GM18861 (cell line): ENCODE data around the gene MUC2.

Experiments used
- ATAC-seq: cut with Tn5 transposase; IDR thresholded peaks from one replicate; pipeline ENCODE4 v1.9.1; 2021; ENCODE audit not compliant: unreplicated experiment

The MUC2 gene

DNA sequence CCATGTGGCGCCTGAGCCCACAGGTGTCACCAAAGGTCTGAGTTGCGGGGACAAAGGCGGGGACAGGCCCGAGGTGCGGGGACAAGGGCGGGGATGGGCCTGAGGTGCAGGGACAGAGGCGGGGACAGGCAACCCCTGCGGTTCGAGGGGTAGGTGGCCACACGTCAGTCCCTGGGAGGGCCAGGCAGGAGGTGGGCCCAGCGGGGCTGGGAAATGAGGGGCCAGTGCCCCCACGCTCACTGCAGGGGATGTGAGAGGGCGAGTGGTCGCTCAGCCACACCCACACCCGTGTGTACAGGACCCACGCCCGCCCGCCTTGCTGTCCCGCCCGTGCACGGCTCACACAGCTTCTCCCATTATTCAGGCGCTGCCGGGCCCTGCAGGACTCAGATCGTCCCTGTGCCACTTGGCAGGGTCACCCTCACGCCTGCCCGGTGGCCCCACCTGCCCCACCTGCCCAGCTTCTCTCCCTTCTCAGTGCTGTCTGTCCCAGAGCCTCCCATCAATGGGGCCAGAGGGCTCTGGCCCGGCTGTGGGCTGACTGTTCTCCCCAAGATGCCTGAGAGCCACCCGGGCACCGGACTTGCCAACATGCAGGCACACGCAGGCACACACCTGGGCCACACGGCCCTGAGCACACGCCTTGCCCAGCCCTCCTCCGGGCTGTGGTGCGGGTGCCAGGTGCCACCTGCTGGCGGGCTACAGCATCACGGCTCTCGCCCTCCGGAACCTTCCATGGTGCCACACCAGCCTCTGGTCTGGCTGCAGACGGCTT is 23.9 kb upstream of the MUC2 start:
- peak; percentile 73 for ATAC-seq

DNA sequence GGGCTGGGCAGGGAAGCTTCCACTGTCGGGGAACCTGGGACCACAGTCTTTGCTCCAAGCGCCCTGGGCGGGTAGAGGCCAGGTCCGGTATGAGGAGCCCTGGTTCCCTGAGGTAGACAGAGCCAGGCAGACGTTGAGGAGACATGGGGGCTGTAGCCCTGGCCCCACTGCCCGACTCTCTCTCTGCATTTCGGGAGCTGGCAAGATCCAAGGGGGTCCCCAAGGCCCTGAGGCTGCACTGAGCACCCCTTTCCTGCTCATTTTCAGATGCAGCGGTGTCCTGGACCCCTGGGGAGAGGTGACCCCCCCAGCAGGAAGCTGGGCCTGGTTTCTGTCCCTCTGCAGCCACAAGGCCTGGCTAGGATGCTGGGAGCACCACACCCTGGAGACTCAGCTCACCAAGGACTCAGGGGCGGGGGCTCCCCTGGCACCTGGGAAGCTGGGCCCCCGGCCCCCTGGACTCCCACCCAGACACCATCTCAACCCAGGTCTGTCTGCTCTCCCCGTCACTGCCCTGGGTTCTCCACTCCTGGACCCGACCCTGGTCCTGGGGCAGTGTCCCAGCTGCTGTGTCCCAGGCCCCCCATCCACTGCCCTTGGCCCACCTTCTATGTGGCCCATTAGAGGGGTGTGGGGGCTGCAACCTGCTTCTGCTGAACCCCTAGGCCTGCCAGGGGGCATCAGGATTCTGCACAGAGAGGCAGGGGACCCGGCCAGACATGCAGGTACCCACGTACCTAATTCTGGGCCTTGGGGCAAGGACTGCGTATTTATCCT is 23.1 kb upstream of the MUC2 start:
- ATAC-seq, result no peak

DNA sequence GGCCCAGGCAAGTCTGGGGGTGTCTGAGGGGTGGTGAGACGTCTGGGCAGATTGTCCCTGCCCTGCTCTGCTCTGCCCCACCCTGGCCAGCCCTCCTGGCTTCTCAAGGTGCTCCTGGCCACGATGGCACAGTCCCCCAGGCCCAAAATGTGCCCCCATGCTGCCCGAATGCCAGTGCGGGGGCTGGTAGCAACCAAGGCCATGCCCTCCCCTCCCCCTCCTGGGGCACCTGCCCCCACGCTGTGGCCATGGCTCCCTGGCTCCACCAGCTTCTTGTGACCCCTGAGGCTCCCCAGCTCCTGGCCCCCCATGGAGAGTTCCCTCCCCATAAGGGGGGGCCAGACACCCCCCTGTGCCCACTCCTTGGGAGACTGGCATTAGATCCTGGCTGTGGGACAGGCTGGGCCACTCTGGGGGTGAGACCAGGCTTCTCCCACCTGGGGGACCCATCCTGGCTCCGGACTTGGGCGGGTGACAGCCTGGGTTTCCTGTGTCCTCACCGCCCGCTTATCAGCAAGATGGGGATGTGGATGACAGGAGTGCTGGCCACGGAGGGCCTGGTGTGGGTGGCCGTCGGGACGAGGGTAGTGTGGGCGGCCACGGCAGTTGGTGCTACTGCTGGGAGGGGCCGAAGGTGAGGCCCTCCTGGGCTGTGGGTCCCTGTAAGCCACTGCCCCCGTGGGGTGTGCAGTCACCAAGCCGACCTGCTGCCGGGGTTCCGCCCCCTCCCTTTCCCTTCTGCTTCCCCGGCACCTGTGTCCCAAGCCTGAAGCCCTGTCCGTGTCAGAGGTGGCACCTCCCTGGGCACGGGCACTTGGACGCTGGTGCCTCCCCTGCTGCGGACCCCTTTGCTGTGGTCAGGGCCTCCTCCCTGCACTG is 22.3 kb upstream of the MUC2 start:
- ATAC-seq, result no peak

DNA sequence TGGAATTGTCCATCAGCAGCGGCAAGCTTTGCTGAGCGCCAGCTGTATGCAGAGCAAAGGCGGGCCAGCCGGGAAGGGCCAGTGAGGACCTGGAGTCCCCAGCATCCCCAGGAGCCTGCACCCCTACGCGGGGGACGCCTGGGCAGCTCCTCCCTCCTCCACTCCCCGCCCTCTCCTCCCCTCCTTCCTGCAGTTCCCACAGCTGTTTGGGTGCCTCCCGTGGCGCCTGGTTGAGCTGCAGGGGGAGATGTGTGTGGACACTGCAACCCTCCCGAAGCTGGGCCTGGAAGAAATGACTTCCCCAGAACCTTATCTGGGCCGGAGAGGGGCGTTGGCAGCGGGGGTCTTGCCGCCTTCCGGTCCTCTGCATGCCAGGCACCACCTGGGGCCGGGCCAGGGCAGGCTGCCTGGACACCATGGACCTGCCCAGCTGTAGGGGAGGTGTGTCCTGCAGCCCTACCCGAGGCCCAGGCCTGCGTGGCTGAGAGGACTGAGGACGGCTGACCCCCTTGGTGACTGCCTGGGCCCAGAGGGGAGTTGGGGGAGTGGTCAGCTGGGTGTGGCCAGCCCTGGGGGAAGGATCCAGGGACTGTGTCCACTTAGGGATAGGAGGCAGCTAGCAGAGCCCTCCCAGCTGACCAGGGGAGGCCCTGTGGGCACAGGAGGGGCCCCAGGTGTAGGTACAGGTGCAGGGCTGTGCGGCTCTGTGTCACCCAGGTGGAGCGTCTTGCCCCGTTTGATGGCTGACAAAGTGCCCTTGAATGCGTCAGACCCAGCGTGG is 21.4 kb upstream of the MUC2 start:
- no peak for ATAC-seq

DNA sequence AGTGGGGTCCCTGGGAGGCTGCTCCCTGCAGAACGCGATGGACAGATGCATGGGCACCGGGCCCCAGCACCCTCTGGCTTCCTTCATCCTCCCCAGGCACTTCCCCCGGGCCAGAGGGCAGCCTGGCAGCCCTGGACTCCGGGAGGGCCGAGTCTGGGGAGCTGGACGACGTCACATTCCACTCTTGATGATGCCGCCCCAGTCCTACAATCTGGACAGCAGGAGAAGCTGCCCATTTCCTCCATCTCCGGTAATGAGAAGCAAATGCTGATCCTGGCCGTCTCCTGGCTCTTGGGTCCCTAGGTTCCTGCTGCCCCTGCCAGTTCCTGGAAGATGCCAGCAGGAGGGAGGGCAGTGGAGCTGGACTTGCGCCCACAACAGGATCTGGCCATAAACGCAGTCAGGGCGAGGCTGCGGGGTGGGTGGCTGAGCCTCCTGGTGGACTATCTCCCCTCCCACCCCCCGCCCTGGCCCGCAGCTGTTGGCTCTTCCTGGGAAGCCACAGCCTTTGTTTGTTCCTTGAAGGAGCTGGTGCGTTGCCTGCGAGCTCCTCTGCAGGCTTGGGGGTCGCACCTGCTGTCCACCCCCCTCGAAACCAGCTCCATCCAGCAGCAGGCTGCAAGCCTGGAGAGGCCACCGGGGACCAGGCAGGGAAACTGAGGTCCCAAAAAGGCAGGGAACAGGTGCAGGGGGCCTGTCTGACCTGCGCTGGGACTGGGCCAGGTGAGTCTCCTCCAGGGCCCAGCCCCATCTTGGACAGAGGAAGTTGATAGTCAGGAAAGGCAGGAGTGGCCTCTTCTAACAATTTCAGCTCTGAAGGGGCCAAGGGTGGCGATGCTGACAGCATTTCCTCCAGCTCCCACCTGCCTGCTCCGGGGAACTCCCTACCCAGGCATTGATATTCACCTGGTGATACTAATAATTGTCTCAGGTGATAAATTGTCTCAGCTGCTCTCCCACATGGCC is 20.2 kb upstream of the MUC2 start:
- ATAC-seq, result no peak

DNA sequence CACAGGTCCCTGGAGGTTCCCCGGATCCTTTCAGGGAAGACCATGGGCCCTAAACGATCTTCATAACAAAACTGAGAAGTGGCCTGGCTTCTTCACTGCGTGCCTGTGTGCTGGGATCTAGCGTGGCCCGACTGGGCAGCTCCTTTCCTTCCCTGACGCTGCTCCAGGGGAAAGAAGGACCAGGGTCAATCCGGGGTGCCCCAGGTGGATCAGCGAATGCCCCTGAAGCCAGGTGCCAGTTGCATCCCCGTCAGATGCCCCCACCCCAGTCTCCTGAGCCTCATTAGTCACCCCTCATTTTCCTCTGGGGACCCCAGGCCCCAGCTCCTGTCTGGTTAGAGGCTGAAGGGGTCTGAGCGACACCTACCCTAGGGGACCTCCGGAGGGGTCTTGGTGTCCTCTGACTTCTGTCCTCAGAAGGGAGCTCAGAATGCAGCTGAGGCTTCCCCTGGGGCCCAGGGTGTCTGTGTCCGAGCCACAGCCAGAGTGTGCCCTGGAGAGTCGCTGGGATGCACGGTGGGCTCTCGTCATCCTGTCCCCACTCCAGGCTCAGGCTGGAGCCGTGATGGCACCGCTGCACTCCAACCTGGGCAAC is 19.5 kb upstream of the MUC2 start:
- no peak for ATAC-seq

DNA sequence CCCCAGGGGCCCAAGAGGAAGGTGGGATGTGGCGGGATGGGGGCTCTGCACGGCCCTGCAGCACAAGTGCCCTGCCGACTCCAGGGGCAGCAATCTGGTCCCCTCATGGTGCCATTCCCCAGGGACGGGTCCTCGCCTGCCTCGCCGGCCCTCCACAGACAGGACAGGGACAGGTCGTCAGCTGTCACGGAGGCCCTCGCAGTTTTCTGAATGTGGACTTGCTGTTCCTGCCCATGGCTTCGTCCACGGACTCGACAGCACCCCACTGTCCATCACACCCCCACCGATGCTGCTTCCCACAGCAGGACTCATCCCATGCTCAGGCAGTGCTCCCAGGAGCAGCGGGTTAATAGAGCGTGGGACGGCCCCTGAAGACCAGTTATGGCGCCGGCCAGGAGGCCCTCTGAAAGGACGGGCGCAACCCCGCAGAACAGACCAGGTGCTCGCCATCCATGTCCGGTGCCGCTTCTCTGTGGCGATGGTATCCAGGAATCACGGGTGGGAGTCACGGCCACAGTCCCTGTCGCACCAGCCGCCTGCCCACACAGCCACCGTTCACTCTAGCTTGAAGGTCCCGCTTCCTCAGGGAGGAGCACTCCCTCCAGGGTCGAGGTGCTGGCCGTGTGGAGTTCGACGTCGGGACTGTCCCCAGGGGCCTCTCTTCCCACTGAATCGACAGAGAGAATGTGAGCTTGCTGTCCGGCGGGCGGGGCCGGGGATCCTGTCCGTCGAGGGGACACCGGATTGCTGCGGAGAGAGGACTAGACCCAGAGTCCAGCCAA is 18.5 kb upstream of the MUC2 start:
- ATAC-seq, result no peak

DNA sequence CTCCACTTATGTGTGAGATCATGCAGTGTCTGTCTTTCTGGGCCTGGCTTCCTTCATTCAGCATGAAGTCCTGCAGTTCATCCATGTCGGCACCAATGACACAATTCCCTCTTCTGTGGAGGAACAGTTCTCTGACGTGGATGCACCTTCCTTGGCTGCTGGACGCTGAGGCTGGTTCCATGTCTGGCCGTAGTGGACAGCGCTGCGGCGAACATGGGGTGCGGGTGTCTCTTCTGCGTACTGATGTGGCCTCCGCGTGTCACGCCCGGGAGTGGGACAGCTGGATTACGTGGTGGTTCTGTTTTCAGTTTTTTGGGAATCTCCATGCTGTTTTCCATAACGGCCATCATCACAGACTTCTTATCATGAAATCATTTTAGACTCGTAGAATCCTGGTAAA is 16.9 kb upstream of the MUC2 start:
- ATAC-seq, result no peak

DNA sequence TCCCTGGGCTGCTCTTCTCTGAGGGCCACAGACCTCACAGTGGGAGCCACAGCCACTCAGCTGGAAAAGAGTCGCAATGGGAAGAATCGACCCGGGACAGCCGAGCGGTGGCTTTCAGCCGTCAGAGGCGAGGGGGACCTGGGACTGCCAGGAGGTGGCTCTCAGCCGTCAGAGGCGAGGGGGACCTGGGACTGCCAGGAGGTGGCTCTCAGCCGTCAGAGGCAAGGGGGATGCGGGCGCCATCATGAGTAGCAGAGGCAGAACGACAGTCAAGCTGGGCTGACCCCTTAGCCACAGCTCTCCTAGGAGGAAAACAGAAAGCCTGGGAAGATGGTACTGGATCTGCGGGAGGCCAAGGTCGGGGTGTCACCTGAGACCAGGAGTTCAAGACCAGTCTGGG is 14.9 kb upstream of the MUC2 start:
- no peak for ATAC-seq

DNA sequence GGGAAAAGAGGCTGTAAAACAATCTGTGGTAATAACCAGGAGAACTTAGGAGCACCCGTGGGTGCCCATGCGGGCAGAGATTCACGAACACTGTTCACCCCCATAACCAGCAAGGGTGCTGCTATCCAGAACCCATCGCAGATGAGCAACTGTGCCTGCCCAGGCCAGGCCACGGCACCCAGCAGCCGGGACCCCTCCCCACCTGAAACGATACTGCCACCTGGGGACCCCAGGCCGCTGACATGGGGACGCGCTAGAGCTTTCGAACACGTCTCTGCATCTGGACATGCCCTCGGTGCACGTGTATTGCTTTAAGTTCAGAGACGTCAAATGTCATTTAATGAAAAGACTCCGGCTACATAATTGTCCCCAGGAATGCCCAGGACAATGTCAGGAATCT is 14.3 kb upstream of the MUC2 start:
- ATAC-seq, result no peak

DNA sequence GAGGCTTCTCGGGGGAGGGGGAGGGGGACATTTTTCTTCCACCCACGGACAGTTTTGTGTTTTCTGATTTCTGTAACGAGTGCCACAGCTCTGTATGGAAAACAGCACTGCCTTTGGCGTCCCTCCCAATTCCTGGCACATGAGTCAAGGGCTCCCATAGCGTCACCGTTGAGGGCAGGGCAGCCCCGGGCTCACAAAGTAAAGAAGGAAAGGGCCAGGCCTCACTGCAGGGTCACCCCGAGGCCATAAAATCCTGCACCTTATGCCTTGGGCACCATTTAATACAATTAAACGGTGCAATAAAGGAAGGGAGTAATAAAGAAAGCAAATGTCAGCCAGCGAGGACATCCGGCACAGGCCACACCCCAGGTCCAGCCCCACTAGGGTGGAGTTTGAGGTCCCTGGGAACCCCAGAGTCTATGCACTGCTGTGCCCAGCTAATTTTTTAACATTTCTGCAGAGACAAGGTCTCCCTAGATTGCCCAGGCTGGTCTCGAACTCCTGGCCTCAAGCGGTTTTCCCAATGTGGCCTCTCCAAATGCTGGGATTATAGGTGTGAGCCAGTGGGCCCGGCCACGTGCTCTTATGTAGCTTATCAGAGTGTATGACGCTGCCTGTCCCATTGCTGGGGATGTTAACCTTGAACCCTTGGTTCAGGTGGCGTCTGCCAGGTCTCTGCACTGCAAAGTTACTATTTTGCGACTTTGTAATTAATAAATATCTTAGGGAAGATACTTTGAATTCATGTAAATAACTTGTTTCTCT is 13.6 kb upstream of the MUC2 start:
- ATAC-seq, result no peak

DNA sequence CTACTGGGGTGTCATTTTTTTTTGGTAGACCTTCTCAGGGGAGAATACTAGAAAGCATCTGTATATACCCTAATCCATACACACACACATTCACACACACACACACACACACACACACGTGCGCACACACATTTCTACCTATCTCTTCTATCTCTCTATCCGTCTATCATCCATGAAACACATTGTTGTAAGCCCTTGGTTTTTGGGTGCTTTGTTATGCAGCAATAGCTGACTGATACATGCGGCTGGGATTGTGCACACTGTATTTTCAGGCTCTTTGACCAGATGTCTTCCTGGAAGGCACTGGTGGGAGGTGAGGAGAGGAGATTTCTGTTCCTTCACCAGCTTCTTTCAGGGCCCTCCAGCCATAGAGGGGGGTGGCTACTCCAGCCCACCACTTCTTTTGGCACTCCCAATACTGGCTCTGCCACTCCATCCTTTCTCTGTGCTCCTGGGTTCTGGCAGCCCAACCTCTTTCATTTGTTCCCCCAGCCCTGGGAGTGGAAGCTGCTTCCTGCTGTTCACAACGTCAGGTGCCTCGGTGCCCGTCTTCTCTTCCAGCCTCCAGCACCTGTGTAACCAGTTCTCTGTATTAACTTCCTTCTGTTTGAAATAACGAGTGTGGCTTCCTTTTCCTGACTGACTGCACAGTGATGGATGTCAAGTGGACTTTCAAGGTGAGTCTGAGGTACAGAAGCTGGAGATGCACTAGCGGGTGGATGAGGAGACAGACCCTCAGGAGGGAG is 12.4 kb upstream of the MUC2 start:
- ATAC-seq, result no peak

DNA sequence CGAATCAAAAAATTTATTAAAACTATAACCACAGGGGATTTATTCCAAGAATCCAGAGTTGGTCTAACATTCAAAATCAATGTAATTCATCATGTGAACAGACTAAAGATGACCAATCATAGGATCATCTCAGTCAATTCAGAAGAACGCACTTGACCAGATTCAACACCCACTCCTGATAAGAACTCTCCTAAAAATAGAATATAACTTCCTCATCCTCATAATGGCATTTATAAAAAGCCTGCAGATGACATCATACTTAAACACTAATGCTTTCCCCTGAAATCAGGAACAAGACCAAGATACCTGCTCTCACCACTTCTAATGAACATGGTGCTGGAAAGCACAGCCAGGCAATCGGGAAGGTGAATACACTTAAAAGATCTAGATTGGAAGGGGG is 10.5 kb upstream of the MUC2 start:
- ATAC-seq, result no peak

DNA sequence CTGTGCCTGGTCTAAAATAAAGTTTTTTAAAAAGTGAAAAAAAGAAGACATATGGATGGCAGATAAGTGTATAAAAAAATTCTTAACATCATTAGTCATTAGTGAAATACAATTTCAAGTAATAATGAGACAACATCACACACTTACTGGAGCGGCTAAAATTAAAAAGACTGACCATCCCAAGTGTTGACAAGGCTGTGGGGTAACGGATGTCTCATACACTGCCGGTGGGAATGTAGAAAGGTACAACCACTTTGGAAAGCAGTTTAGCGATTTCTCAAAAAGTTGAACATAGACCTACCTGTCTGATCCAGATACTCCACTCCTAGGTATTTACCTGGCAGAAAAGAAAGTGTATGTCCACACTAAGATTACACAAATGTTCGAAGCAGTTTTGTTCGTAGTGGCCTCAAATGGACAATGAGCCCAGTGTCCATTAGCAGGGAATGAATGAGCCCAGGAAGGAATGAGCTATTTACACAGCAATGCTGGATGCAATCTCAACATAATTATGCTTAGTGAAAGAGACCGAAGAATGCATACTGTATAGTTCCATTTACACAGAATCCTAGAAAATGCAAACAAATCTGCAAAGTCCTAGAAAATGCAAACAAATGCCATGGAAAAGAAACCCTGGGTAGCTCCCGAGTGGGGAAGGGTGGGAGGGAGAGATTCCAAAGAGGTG is 6.7 kb upstream of the MUC2 start:
- ATAC-seq, result no peak

DNA sequence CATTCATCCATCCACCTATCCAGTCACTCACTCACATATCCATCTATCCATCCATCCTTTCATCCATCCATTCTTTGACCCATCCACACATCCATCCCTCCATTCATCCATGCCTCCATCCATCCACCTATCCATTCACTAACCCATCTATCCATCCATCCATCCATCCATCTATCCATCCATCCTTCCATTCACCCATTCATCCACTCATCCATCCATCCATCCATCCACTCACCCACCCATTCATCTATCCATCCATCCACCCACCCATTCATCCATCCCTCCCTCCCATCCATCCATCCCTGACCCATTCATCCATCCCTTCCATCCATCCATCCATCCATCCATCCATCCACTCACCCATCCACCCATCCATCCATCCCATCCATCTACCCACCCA is 4.9 kb upstream of the MUC2 start:
- no peak for ATAC-seq
